A549 (cell line): ENCODE results near the gene HMG20A. TPM values are rescaled to one million over a fixed set of nuclear protein-coding genes. Genes with fewer than 3 reads are reported as not detected.
A peak's percentile ranks its signal among the peaks of the same experiment; 100 is the strongest.

Experiments used
- ATAC-seq, 2 experiments: fragments of 200-7000 bp in 1 of 2; fragments of >200 bp in 1 of 2; cut with Nextera tagmentation in 1 of 2; cut with Tn5 transposase in 1 of 2; 3 replicates each; pipeline versions ENCODE4 v1.8.0 to v1.9.1; 2018 to 2020; ENCODE audit warnings: mild to moderate bottlenecking in 1 of 2, moderate library complexity in 1 of 2
- CTCF ChIA-PET: fragments of 300-600 bp; sonication (Branson Sonifier 250); formaldehyde crosslinking; extraction: SDS; loops from one replicate; lab custom pipeline; 2021; ENCODE audit warnings: antibody characterized with exemption, inconsistent platforms; lab: Yijun Ruan, JAX
- POLR2A ChIA-PET: fragments of 350-600 bp; formaldehyde crosslinking; extraction: SDS; loops from one replicate; lab custom pipeline; 2021; ENCODE audit warnings: antibody characterized with exemption, inconsistent platforms; lab: Yijun Ruan, JAX
- DNase-seq, 2 experiments: peaks; one replicate each; pipeline versions ENCODE4 v3.0.0 to v3.0.0-alpha.2; 2011 to 2016; ENCODE audit warnings: low read depth in 1 of 2, low spot score in 1 of 2
- FAIRE-seq: peaks from 2 replicates; lab custom pipeline; 2011; peaks lifted over from hg19 to GRCh38; lab: Jason Lieb, UNC
- H3K27ac ChIP-seq, 2 experiments: fragments of >200 bp; sonication (Bioruptor Twin); formaldehyde crosslinking; 3 replicates each; pipeline ENCODE4 v1.5.1; 2016 to 2017
- H3K4me1 ChIP-seq: fragments of >200 bp; sonication (Bioruptor Twin); formaldehyde crosslinking; 3 replicates; pipeline ENCODE4 v1.6.1; 2016
- H3K4me2 ChIP-seq: fragments of >200 bp; sonication (Bioruptor Twin); formaldehyde crosslinking; 3 replicates; pipeline ENCODE4 v1.6.1; 2016
- H3K4me3 ChIP-seq: fragments of >200 bp; sonication (Bioruptor Twin); formaldehyde crosslinking; 3 replicates; pipeline ENCODE4 v1.5.1; 2016
- H3K9me3 ChIP-seq: fragments of >200 bp; sonication (Bioruptor Twin); formaldehyde crosslinking; 3 replicates; pipeline ENCODE4 v1.6.1; 2016
- CBX8 ChIP-seq: fragments of 200-600 bp; sonication (generic); IDR thresholded peaks from 2 replicates; pipeline ENCODE4 v1.6.1; 2016
- EHMT2 ChIP-seq: fragments of 200-600 bp; sonication (generic); IDR thresholded peaks from 2 replicates; pipeline ENCODE4 v1.6.1; 2016; ENCODE audit warnings: antibody characterized with exemption, low read depth, mild to moderate bottlenecking, moderate library complexity
- EP300 ChIP-seq, 2 experiments: fragments of >200 bp; sonication (Bioruptor Twin); formaldehyde crosslinking; IDR thresholded peaks; 2 replicates in 1 of 2; 3 replicates in 1 of 2; pipeline ENCODE4 v1.6.1; 2016 to 2017
- FOSB ChIP-seq: fragments of 250-450 bp; sonication (Bioruptor Pico); IDR thresholded peaks from 2 replicates; pipeline ENCODE4 v1.5.0; 2020; ENCODE audit warnings: mild to moderate bottlenecking, moderate library complexity
- FOXS1 ChIP-seq: fragments of 250-450 bp; sonication (Bioruptor Pico); IDR thresholded peaks from 2 replicates; pipeline ENCODE4 v1.5.0; 2020; ENCODE audit warnings: mild to moderate bottlenecking, moderate library complexity
- GATA3 ChIP-seq: IDR thresholded peaks from 2 replicates; pipeline ENCODE4 v1.6.1; 2012; ENCODE audit warnings: borderline replicate concordance
- HOXA7 ChIP-seq: fragments of 250-450 bp; sonication (Bioruptor Pico); IDR thresholded peaks from 2 replicates; pipeline ENCODE4 v1.5.0; 2020; ENCODE audit warnings: mild to moderate bottlenecking, moderate library complexity
- KDM5A ChIP-seq: fragments of 200-600 bp; sonication (generic); IDR thresholded peaks from 2 replicates; pipeline ENCODE4 v1.6.1; 2016; ENCODE audit warnings: antibody characterized with exemption, mild to moderate bottlenecking
- MAZ ChIP-seq: fragments of 150-350 bp; IDR thresholded peaks from 2 replicates; pipeline ENCODE4 v1.6.1; 2014; ENCODE audit warnings: antibody characterized with exemption, low read depth, low read length, borderline replicate concordance
- NR3C1 ChIP-seq: fragments of >200 bp; sonication (Bioruptor Twin); formaldehyde crosslinking; IDR thresholded peaks from 3 replicates; pipeline ENCODE4 v1.6.1; 2017
- PHF8 ChIP-seq: fragments of 200-600 bp; sonication (generic); IDR thresholded peaks from 2 replicates; pipeline ENCODE4 v1.6.1; 2016; ENCODE audit warnings: low read depth, mild to moderate bottlenecking, antibody characterized with exemption, moderate library complexity, borderline replicate concordance
- POLR2A ChIP-seq: IDR thresholded peaks from 2 replicates; pipeline ENCODE4 v1.6.1; 2012; ENCODE audit warnings: mild to moderate bottlenecking, low read length
- POLR2AphosphoS2 ChIP-seq: conservative IDR thresholded peaks from 2 replicates; pipeline ENCODE4 v1.6.1; 2012; ENCODE audit warnings: low read length, improper control_type of control experiment, inconsistent platforms
- RAD21 ChIP-seq, 2 experiments: fragments of >200 bp in 1 of 2; sonication (Bioruptor Twin) in 1 of 2; formaldehyde crosslinking in 1 of 2; IDR thresholded peaks in 1 of 2; conservative IDR thresholded peaks in 1 of 2; 2 replicates in 1 of 2; 3 replicates in 1 of 2; pipeline ENCODE4 v1.6.1; 2012 to 2018; ENCODE audit warnings: inconsistent platforms in 1 of 2
- RCOR1 ChIP-seq: fragments of 150-350 bp; IDR thresholded peaks from 2 replicates; pipeline ENCODE4 v1.6.1; 2014; ENCODE audit warnings: antibody characterized with exemption, low read length, low read depth
- SREBF2 ChIP-seq: fragments of 450-650 bp; IDR thresholded peaks from 2 replicates; pipeline ENCODE4 v1.6.1; 2014; ENCODE audit warnings: mild to moderate bottlenecking, moderate library complexity
- WGBS: methylation state at CpG from one replicate; pipeline ENCODE4 v1.1.6; 2017; ENCODE audit errors: missing lambda C conversion rate; 5-methylcytosine and 5-hydroxymethylcytosine counted together
- polyA plus RNA-seq, 4 experiments: library from polyadenylated mRNA; depleted of rRNA in 3 of 4; stranded (reverse); fragments of >200 nt; fragmentation: RNase III in 1 of 4; extraction: RNeasy Plus Mini Kit Qiagen cat#74134 plus additional on column Dnase treatment in 1 of 4; gene quantifications; 2 replicates in 3 of 4; 3 replicates in 1 of 4; pipeline ENCODE4 v1.2.3, GENCODE V29; 2011 to 2017
- TF ChIP-seq, protein P1 (sequence below): fragments of 150-350 bp; IDR thresholded peaks from 2 replicates; pipeline ENCODE4 v1.6.1; 2014; ENCODE audit warnings: low read depth, mild to moderate bottlenecking, low read length
- TF ChIP-seq, protein P2 (sequence below): fragments of 450-650 bp; IDR thresholded peaks from 2 replicates; pipeline ENCODE4 v1.6.1; 2014; ENCODE audit warnings: antibody characterized with exemption
- TF ChIP-seq, protein P3 (sequence below): IDR thresholded peaks from 2 replicates; pipeline ENCODE4 v1.6.1; 2012; ENCODE audit warnings: low read depth, borderline replicate concordance
- TF ChIP-seq, protein P4 (sequence below): IDR thresholded peaks from 2 replicates; pipeline ENCODE4 v1.6.1; 2012
- TF ChIP-seq, protein P5 (sequence below): fragments of 250-450 bp; sonication (Bioruptor Pico); IDR thresholded peaks from 2 replicates; pipeline ENCODE4 v1.5.0; 2020; ENCODE audit warnings: low read depth, mild to moderate bottlenecking, moderate library complexity
- TF ChIP-seq, protein P6 (sequence below): fragments of >200 bp; sonication (Bioruptor Twin); formaldehyde crosslinking; IDR thresholded peaks from 2 replicates; pipeline ENCODE4 v1.6.1; 2016
- TF ChIP-seq, protein P7 (sequence below): fragments of 200-600 bp; sonication (generic); IDR thresholded peaks from 2 replicates; pipeline ENCODE4 v1.6.1; 2016; ENCODE audit warnings: antibody characterized with exemption, mild to moderate bottlenecking, moderate library complexity

Gene HMG20A
- polyA plus RNA-seq, 2 of the 4 experiments (the other 2 are of a cell fraction) = 29.5 to 85.1 TPM

DNA sequence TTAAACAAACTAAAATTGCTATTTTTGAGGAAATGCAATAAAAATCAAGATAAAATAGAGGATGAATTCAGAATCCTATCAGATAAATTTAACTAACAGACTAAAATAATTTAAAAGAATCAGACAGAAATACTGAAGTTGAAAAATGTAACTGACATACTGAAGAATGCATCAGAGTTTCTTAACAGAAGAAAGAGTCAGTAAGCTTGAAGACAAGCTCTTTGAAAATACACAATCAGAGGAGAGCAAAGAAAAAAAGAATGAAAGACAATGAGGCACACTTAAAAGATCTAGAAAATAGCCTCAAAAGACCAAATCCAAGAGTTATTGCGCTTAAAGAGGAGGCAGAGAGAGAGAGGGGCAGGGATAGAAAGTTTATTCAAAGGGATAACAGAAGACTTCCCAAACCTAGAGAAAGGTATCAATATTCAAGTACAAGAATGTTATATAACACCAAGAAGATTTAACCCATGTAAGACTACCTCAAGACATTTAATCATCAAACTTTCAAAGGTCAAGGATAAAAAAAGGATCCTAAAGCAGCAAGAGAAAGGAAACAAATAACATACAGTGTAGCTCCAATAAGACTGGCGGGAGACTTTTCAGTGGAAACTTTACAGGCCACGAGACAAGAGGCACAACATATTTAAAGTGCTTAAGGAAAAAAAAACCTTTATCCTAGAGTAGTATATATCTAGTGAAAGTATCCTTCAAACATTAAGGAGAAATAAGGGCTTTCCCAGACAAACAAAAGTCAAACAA lies 25.5 kb upstream of the HMG20A start:
- Histone ChIP-seq H3K4me2 (no peak overlapping the region), H3K4me3 (no peak overlapping the region), H3K9me3 (peaks cover 26% of the 10 kb centered on the region), H3K4me1 (no peaks in the 10 kb centered on the region)
- ChIA-PET POLR2A (no interaction called here), CTCF (no interaction called here)
- WGBS = 71% methylated on average over 3 of the region's 3 CpGs
- ATAC-seq = no peak
- TF ChIP-seq RCOR1 (no peak), EHMT2 (no peak), FOXS1 (no peak), MAZ (no peak), CBX8 (no peak), POLR2A (no peak), EP300 (IDR thresholded peaks at IDR 0.05) (no peak), RAD21 (conservative IDR thresholded peaks at IDR 0.05 in 1 of 2, IDR thresholded peaks at IDR 0.05 in 1 of 2) (no peak), GATA3 (no peak), PHF8 (no peak), NR3C1 (no peak), KDM5A (no peak), POLR2AphosphoS2 (no peak), FOSB (no peak)
- TF ChIP-seq, protein P1, sequence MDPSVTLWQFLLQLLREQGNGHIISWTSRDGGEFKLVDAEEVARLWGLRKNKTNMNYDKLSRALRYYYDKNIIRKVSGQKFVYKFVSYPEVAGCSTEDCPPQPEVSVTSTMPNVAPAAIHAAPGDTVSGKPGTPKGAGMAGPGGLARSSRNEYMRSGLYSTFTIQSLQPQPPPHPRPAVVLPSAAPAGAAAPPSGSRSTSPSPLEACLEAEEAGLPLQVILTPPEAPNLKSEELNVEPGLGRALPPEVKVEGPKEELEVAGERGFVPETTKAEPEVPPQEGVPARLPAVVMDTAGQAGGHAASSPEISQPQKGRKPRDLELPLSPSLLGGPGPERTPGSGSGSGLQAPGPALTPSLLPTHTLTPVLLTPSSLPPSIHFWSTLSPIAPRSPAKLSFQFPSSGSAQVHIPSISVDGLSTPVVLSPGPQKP = no peak
- TF ChIP-seq, protein P2, sequence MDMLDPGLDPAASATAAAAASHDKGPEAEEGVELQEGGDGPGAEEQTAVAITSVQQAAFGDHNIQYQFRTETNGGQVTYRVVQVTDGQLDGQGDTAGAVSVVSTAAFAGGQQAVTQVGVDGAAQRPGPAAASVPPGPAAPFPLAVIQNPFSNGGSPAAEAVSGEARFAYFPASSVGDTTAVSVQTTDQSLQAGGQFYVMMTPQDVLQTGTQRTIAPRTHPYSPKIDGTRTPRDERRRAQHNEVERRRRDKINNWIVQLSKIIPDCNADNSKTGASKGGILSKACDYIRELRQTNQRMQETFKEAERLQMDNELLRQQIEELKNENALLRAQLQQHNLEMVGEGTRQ = no peak
- TF ChIP-seq, protein P3, sequence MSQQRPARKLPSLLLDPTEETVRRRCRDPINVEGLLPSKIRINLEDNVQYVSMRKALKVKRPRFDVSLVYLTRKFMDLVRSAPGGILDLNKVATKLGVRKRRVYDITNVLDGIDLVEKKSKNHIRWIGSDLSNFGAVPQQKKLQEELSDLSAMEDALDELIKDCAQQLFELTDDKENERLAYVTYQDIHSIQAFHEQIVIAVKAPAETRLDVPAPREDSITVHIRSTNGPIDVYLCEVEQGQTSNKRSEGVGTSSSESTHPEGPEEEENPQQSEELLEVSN = no peak
- TF ChIP-seq, protein P4, sequence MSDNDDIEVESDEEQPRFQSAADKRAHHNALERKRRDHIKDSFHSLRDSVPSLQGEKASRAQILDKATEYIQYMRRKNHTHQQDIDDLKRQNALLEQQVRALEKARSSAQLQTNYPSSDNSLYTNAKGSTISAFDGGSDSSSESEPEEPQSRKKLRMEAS = no peak
- TF ChIP-seq, protein P5, sequence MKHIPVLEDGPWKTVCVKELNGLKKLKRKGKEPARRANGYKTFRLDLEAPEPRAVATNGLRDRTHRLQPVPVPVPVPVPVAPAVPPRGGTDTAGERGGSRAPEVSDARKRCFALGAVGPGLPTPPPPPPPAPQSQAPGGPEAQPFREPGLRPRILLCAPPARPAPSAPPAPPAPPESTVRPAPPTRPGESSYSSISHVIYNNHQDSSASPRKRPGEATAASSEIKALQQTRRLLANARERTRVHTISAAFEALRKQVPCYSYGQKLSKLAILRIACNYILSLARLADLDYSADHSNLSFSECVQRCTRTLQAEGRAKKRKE (CRISPR knock-in tag) = no peak
- TF ChIP-seq, protein P6, sequence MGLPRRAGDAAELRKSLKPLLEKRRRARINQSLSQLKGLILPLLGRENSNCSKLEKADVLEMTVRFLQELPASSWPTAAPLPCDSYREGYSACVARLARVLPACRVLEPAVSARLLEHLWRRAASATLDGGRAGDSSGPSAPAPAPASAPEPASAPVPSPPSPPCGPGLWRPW = no peak
- TF ChIP-seq, all 56 proteins: peak for 0
- H3K27ac ChIP-seq = no peak overlapping the region
- FAIRE-seq (no peak), DNase-seq (no peak)

DNA sequence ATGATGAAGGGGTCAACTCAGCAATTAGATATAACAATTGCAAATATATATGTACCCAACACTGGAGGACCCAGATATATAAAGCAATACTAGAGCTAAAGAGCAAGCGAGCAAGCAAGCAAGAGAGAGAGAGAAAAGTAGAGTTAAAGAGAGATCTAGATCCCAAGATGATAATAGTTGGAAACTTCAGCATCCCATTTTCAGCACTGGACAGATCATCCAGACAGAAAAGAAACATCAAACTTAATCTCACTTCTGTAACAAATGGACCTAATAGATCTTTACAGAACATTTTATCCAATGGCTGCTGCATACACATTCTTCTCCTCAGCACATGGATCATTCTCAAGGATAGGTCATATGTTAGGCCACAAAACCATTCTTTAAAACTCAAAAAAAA lies 24.0 kb upstream of the HMG20A start:
- no peak for ATAC-seq
- Histone ChIP-seq H3K27ac (no peak overlapping the region), H3K4me1 (no peaks in the 10 kb centered on the region), H3K4me2 (no peak overlapping the region), H3K4me3 (no peak overlapping the region), H3K9me3 (peaks cover 28% of the 10 kb centered on the region)
- no peak for FAIRE-seq
- no peak for DNase-seq
- WGBS = 44% methylated on average over 1 of the region's 1 CpG
- POLR2A ChIA-PET = no interaction called here
- TF ChIP-seq, protein P7, sequence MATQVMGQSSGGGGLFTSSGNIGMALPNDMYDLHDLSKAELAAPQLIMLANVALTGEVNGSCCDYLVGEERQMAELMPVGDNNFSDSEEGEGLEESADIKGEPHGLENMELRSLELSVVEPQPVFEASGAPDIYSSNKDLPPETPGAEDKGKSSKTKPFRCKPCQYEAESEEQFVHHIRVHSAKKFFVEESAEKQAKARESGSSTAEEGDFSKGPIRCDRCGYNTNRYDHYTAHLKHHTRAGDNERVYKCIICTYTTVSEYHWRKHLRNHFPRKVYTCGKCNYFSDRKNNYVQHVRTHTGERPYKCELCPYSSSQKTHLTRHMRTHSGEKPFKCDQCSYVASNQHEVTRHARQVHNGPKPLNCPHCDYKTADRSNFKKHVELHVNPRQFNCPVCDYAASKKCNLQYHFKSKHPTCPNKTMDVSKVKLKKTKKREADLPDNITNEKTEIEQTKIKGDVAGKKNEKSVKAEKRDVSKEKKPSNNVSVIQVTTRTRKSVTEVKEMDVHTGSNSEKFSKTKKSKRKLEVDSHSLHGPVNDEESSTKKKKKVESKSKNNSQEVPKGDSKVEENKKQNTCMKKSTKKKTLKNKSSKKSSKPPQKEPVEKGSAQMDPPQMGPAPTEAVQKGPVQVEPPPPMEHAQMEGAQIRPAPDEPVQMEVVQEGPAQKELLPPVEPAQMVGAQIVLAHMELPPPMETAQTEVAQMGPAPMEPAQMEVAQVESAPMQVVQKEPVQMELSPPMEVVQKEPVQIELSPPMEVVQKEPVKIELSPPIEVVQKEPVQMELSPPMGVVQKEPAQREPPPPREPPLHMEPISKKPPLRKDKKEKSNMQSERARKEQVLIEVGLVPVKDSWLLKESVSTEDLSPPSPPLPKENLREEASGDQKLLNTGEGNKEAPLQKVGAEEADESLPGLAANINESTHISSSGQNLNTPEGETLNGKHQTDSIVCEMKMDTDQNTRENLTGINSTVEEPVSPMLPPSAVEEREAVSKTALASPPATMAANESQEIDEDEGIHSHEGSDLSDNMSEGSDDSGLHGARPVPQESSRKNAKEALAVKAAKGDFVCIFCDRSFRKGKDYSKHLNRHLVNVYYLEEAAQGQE = peak; percentile 73
- TF ChIP-seq HOXA7 (no peak), PHF8 (no peak), SREBF2 (no peak)
- CTCF ChIA-PET = no interaction called here
